Astrocyte of the cerebellum (primary cell): ENCODE results near the gene MYADML2.

ENCODE experiments used
- DNase-seq: peaks from one replicate; pipeline ENCODE4 v3.0.0-alpha.2; 2011; ENCODE audit warnings: low read depth
- H3K4me3 ChIP-seq: 2 replicates; pipeline ENCODE4 v1.5.1; 2011; ENCODE audit warnings: mild to moderate bottlenecking, low read depth, low read length, moderate library complexity
- in situ Hi-C: cut with HindIII; loops from 2 replicates; pipeline ENCODE4 v1.10.0; 2017; ENCODE audit warnings: low sequenced_read_pairs
- TF ChIP-seq, protein P1 (sequence below): IDR thresholded peaks from 2 replicates; pipeline ENCODE4 v1.5.1; 2012; ENCODE audit warnings: low read length, low read depth, moderate library complexity, mild to moderate bottlenecking; ENCODE audit errors: missing control alignments

MYADML2 gene

DNA sequence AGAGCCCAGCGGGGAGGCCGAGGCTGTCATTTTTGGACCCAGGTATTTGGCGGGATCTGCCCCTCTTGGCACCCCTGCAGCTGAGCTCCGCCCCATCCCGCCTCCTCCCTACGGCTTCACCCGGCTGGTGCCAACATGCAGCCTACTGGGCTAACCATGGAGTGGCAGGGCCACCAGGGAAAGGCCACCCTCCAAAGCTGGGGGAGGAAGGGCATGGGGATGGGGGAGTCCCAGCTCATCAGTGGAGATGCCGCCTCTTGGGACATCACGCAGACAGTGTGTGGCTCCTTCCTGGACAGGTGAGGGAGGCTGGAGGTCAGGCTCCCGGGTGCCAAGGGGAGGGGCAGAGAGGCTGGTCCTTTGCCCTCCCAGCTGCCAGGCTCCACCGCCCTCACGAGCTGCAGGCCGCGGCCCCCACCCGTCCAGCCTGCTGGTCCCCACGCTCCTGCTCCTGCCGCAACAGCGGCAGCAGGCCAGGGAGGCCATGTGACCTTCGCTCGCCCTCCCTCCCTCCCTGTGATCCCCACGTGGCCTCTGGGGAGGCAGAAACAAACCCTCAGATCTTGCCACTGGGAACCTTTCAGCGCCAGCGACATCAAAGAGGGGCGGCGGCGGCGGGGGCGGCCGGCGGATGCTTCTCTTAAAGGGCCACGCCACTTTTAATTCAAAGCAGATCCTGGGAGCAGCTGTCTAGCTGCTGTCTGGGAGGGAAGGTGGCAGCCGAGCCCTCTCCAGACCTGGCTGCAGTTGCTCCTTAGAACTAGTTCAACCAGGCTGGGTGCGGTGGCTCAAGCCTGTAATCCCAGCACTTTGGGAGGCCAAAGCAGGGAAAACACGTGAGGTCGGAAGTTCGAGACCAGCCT lies 20.7 kb upstream of the MYADML2 start:
- no peak overlapping the region for H3K4me3 ChIP-seq
- in situ Hi-C loops: no loop called here
- no peak for DNase-seq
- TF ChIP-seq, protein P1, sequence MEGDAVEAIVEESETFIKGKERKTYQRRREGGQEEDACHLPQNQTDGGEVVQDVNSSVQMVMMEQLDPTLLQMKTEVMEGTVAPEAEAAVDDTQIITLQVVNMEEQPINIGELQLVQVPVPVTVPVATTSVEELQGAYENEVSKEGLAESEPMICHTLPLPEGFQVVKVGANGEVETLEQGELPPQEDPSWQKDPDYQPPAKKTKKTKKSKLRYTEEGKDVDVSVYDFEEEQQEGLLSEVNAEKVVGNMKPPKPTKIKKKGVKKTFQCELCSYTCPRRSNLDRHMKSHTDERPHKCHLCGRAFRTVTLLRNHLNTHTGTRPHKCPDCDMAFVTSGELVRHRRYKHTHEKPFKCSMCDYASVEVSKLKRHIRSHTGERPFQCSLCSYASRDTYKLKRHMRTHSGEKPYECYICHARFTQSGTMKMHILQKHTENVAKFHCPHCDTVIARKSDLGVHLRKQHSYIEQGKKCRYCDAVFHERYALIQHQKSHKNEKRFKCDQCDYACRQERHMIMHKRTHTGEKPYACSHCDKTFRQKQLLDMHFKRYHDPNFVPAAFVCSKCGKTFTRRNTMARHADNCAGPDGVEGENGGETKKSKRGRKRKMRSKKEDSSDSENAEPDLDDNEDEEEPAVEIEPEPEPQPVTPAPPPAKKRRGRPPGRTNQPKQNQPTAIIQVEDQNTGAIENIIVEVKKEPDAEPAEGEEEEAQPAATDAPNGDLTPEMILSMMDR: no peak

DNA sequence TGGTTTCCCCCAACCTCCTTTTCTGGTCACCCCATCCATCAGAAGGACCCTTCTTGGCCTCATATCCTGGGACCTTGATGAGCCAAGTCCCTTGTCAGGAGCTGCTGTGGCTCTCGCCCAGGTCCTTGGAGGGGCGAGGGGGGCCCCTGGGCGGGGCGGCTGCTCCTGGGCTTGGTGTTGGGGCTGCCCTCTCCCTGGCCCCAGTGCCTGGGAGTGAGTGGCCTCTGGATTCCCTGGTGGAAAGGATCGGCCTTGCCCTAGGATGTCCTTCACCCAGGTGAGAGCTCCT lies 20.2 kb upstream of the MYADML2 start:
- no peak for DNase-seq
- in situ Hi-C loops: no loop called here
- TF ChIP-seq, protein P1: no peak
- H3K4me3 ChIP-seq: no peak overlapping the region

DNA sequence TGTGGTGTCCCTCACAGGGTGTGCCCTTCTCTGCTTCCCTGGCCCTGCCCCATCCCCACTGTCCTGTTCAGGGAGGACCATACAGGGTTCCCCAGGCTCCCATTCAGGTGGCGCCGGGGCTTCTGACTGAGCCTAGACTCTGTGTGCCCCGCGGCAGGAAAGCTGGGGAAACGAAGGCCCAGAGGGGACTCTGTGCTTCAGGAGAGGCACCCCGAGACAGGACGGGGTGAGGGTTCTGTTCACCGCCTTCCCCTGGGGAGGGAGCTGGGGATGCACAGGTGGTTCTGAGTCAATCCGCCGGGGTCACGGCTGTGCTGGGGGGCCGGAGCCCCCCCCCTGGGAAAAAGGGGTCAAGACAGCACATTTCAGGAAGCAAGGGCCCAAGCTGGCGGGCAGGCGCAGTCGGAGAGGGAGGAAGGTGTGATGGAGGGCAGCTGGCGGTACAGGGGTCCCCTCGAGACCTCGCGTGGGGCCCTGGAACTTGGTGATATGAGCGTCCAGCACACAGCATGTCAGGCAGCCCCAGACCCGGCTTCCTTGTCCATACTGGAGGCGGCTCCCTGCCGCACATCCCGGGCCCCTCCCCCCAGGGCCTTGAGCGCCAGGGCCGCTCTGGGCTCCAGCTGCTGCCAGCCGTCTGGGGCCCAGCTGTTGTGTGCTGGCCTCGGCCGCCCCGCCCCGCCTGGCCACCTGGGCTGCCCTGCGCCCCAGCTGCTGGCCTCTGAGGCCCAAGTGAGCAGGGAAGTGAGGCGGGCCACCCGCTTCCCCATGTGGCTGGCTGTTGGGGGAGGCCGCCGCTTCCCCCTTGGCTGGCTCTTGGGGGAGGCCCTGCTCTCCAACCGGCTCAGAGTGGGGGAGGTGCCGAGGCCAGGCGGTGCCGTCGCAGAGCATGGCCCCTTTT lies 19.6 kb upstream of the MYADML2 start:
- no peak overlapping the region for H3K4me3 ChIP-seq
- DNase-seq: no peak
- TF ChIP-seq, protein P1: no peak
- in situ Hi-C loops: no loop called here

DNA sequence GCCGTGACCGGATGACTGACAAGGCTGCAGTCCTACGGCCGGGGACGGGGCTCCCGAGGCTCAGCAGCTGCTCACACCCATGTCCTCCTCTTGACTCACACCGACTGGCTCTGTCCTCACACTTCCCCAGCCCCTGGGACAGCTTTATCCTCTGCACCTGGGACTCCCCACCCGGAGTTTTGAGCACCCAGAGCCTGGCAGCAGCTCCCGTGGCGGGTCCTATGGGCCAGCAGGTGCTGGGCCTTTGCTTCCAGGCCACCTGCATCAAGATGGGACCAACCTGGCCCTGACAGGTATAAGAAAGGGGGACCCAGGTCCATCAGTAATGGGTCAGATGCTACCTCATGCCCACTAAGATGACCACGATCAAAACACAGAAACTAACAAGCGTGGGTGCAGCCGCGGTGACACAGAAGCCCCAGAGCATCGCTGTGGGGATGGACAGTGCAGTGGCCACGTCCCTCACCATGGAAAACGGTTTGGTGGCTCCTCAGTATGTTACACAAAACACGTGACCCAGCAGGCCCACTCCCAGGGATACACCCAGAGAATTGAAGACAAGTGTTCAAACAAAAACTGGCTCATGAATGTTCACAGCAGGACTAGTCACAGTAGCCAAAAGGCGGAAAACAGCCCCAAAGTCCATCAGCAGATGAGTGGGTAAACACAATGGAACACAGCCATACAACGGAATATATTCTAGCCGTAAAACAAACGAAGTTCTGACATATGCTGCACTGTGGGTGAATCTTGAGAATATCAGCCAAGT lies 17.2 kb upstream of the MYADML2 start:
- in situ Hi-C loops: no loop called here
- DNase-seq: no peak
- no peak overlapping the region for H3K4me3 ChIP-seq
- TF ChIP-seq, protein P1: no peak

DNA sequence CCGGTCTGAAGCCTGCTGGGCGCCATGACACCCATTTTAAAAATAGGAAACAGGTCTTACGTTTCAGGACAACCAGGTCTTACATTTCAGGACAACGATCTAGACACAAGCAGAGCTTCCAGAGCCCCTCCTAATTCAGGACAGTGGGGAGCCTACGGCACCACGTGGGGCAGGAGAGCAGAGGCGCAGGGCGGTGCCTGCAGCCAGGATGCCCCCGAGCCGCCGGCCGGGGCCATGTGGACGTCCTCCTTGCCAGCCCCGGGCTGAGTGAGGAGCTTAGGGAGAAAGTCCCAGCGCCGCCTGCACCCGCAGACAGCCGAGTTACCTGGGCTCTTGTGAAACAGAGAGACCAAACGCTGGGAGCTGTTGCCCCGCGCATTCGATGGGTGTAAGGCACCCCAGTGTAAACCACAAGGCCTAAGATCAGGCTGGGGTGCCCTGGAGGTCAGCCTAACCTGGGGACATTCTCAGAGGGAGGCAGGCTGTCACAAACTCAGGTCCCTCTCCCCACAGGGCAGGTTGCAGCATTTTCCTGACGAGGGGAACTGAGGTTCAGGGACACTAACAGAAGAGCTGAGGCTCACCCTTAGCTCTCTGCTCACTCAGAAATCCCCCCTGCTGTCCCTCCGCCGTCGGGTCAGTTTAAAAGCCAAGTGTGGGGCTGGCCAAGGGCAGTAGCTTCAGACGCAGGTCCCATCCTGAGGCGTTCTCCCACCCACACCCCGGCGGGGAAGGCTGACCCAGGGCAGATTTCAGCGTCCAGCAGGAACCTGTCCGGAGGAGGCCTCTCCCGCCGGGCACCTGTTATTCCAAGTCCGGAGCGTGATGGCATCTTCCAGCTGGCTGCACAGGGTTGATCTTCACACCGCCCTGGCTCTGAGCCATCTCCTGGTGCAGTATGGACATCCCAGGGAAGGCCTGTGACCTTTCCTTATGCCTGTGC lies 15.7 kb upstream of the MYADML2 start:
- in situ Hi-C loops: no loop called here
- DNase-seq: no peak
- no peak overlapping the region for H3K4me3 ChIP-seq

More for the DNA sequence above, 15.7 kb upstream of the MYADML2 start:
- TF ChIP-seq, protein P1: no peak
